HEK293 (cell line): Measurements from ENCODE around the gene RNASET2.

ENCODE experiments used
- CTCF ChIA-PET: fragments of 350-600 bp; formaldehyde crosslinking; extraction: SDS; loops from one replicate; lab custom pipeline; 2021; ENCODE audit warnings: antibody characterized with exemption; lab: Yijun Ruan, JAX
- POLR2A ChIA-PET: fragments of 300-600 bp; formaldehyde crosslinking; extraction: SDS; loops from one replicate; lab custom pipeline; 2020; ENCODE audit warnings: antibody characterized with exemption, inconsistent platforms; lab: Yijun Ruan, JAX
- H3K27ac ChIP-seq: fragments of 200-500 bp; sonication (Bioruptor generic); 2 replicates; pipeline ENCODE4 v1.5.1; 2014; ENCODE audit warnings: low read depth, low read length, control low read depth, inconsistent platforms; ENCODE audit errors: extremely low read depth
- H3K36me3 ChIP-seq, 2 experiments: fragments of 200-500 bp in 1 of 2; sonication (Bioruptor generic) in 1 of 2; 1 replicate in 1 of 2; 2 replicates in 1 of 2; pipeline ENCODE4 v1.5.1; 2014 to 2017; ENCODE audit warnings: inconsistent platforms in 2 of 2, low read length in 2 of 2; ENCODE audit not compliant: control insufficient read depth in 2 of 2, insufficient read depth in 1 of 2
- H3K4me1 ChIP-seq: fragments of 200-500 bp; sonication (Bioruptor generic); 2 replicates; pipeline ENCODE4 v1.5.1; 2014; ENCODE audit warnings: mild to moderate bottlenecking, low read length, inconsistent platforms; ENCODE audit not compliant: control insufficient read depth, insufficient read depth
- H3K4me3 ChIP-seq: 2 replicates; pipeline ENCODE4 v1.5.1; 2011; ENCODE audit warnings: low read depth, mild to moderate bottlenecking, control low read depth, low read length, moderate library complexity
- H3K9me3 ChIP-seq: fragments of 200-500 bp; sonication (Bioruptor generic); 2 replicates; pipeline ENCODE4 v1.5.1; 2014; ENCODE audit warnings: low read depth, low read length, inconsistent platforms; ENCODE audit not compliant: control insufficient read depth, insufficient read depth
- HOXA7 ChIP-seq: sonication (generic); formaldehyde crosslinking; IDR thresholded peaks from 2 replicates; pipeline ENCODE4 v1.8.1; 2022; ENCODE audit warnings: missing genetic modification reagents, borderline replicate concordance
- SCRT2 ChIP-seq: fragments of 450-650 bp; formaldehyde crosslinking; IDR thresholded peaks from 2 replicates; pipeline ENCODE4 v1.5.1; 2016; ENCODE audit warnings: missing biosample characterization, missing genetic modification characterization
- WT1 ChIP-seq: fragments of 450-650 bp; formaldehyde crosslinking; IDR thresholded peaks from 2 replicates; pipeline ENCODE4 v1.5.1; 2016; ENCODE audit warnings: missing biosample characterization, missing genetic modification characterization
- ZBTB11 ChIP-seq: fragments of 450-650 bp; formaldehyde crosslinking; conservative IDR thresholded peaks from 2 replicates; pipeline ENCODE4 v1.5.1; 2016; ENCODE audit warnings: low read depth, missing biosample characterization, missing genetic modification characterization
- ZBTB20 ChIP-seq: fragments of 450-650 bp; formaldehyde crosslinking; IDR thresholded peaks from 2 replicates; pipeline ENCODE4 v1.5.1; 2016; ENCODE audit warnings: missing biosample characterization, missing genetic modification characterization
- ZNF121 ChIP-seq: fragments of 450-650 bp; formaldehyde crosslinking; IDR thresholded peaks from 2 replicates; pipeline ENCODE4 v1.5.1; 2016; ENCODE audit warnings: missing biosample characterization, missing genetic modification characterization
- ZNF16 ChIP-seq: fragments of 450-650 bp; formaldehyde crosslinking; IDR thresholded peaks from 2 replicates; pipeline ENCODE4 v1.5.1; 2016; ENCODE audit warnings: low read depth, missing biosample characterization, missing genetic modification characterization
- ZNF175 ChIP-seq: fragments of 450-650 bp; formaldehyde crosslinking; IDR thresholded peaks from 2 replicates; pipeline ENCODE4 v1.5.1; 2016; ENCODE audit warnings: missing biosample characterization, missing genetic modification characterization
- ZNF202 ChIP-seq: fragments of 450-650 bp; formaldehyde crosslinking; IDR thresholded peaks from 2 replicates; pipeline ENCODE4 v1.5.1; 2016; ENCODE audit warnings: missing biosample characterization, missing genetic modification characterization, borderline replicate concordance
- ZNF239 ChIP-seq: fragments of 450-650 bp; formaldehyde crosslinking; IDR thresholded peaks from 2 replicates; pipeline ENCODE4 v1.5.1; 2016; ENCODE audit warnings: missing biosample characterization, missing genetic modification characterization
- ZNF366 ChIP-seq: fragments of 450-650 bp; formaldehyde crosslinking; conservative IDR thresholded peaks from 2 replicates; pipeline ENCODE4 v1.5.1; 2016; ENCODE audit warnings: missing biosample characterization, missing genetic modification characterization
- ZNF37A ChIP-seq: fragments of 450-650 bp; IDR thresholded peaks from 2 replicates; pipeline ENCODE4 v1.5.1; 2018; ENCODE audit warnings: missing biosample characterization, missing genetic modification characterization
- ZNF610 ChIP-seq: fragments of 450-650 bp; formaldehyde crosslinking; IDR thresholded peaks from 2 replicates; pipeline ENCODE4 v1.5.1; 2016; ENCODE audit warnings: missing biosample characterization, missing genetic modification characterization, borderline replicate concordance
- ZNF623 ChIP-seq: fragments of 450-650 bp; formaldehyde crosslinking; IDR thresholded peaks from 2 replicates; pipeline ENCODE4 v1.5.1; 2016; ENCODE audit warnings: missing biosample characterization, missing genetic modification characterization
- ZNF792 ChIP-seq: fragments of 450-650 bp; formaldehyde crosslinking; IDR thresholded peaks from 2 replicates; pipeline ENCODE4 v1.5.1; 2016; ENCODE audit warnings: missing biosample characterization, missing genetic modification characterization
- TF ChIP-seq, protein P1 (sequence below): fragments of 450-650 bp; formaldehyde crosslinking; IDR thresholded peaks from 2 replicates; pipeline ENCODE4 v1.5.1; 2016; ENCODE audit warnings: missing biosample characterization, missing genetic modification characterization
- TF ChIP-seq, protein P2 (sequence below): fragments of 450-650 bp; formaldehyde crosslinking; IDR thresholded peaks from 2 replicates; pipeline ENCODE4 v1.5.1; 2016; ENCODE audit warnings: missing biosample characterization, missing genetic modification characterization
- TF ChIP-seq, protein P3 (sequence below): fragments of 450-650 bp; formaldehyde crosslinking; IDR thresholded peaks from 2 replicates; pipeline ENCODE4 v1.5.1; 2017; ENCODE audit warnings: missing biosample characterization, missing genetic modification characterization
- TF ChIP-seq, protein P4 (sequence below): fragments of 450-650 bp; formaldehyde crosslinking; IDR thresholded peaks from 2 replicates; pipeline ENCODE4 v1.5.1; 2016; ENCODE audit warnings: missing biosample characterization, missing genetic modification characterization
- TF ChIP-seq, protein P5 (sequence below): fragments of 450-650 bp; formaldehyde crosslinking; IDR thresholded peaks from 2 replicates; pipeline ENCODE4 v1.5.1; 2016; ENCODE audit warnings: missing biosample characterization, missing genetic modification characterization, borderline replicate concordance
- TF ChIP-seq, protein P6 (sequence below): fragments of 450-650 bp; formaldehyde crosslinking; IDR thresholded peaks from 2 replicates; pipeline ENCODE4 v1.5.1; 2016; ENCODE audit warnings: missing biosample characterization, missing genetic modification characterization

Gene RNASET2

DNA sequence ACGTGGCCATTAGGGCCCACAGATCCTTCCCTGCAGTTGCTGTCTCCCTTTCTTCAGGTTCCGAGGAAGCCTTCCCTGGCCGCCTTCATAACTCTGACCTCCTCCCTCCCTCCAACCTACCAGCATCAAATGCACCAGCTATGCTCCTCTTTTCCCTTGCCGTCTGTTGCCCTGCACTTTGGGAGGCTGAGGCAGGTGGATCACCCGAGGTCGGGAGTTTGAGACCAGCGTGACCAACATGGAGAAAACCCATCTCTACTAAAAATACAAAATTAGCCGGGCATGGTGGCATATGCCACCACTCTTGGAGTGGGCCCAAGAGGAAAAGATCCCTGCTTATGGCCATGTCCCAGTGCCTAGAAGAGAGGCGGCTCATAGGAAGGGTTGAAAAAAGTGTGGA is 31.8 kb downstream of the RNASET2 start:
- TF ChIP-seq, protein P1, sequence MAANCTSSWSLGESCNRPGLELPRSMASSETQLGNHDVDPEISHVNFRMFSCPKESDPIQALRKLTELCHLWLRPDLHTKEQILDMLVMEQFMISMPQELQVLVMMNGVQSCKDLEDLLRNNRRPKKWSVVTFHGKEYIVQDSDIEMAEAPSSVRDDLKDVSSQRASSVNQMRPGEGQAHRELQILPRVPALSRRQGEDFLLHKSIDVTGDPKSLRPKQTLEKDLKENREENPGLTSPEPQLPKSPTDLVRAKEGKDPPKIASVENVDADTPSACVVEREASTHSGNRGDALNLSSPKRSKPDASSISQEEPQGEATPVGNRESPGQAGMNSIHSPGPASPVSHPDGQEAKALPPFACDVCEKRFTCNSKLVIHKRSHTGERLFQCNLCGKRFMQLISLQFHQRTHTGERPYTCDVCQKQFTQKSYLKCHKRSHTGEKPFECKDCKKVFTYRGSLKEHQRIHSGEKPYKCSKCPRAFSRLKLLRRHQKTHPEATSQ (tag by site-specific recombination): no peak
- TF ChIP-seq, protein P2, sequence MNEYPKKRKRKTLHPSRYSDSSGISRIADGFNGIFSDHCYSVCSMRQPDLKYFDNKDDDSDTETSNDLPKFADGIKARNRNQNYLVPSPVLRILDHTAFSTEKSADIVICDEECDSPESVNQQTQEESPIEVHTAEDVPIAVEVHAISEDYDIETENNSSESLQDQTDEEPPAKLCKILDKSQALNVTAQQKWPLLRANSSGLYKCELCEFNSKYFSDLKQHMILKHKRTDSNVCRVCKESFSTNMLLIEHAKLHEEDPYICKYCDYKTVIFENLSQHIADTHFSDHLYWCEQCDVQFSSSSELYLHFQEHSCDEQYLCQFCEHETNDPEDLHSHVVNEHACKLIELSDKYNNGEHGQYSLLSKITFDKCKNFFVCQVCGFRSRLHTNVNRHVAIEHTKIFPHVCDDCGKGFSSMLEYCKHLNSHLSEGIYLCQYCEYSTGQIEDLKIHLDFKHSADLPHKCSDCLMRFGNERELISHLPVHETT (tag by site-specific recombination): no peak
- TF ChIP-seq WT1 (tag by site-specific recombination): no peak
- no peak for TF ChIP-seq ZNF792 (tag by site-specific recombination)
- TF ChIP-seq, protein P3, sequence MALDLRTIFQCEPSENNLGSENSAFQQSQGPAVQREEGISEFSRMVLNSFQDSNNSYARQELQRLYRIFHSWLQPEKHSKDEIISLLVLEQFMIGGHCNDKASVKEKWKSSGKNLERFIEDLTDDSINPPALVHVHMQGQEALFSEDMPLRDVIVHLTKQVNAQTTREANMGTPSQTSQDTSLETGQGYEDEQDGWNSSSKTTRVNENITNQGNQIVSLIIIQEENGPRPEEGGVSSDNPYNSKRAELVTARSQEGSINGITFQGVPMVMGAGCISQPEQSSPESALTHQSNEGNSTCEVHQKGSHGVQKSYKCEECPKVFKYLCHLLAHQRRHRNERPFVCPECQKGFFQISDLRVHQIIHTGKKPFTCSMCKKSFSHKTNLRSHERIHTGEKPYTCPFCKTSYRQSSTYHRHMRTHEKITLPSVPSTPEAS (tag by site-specific recombination): no peak
- no peak for TF ChIP-seq ZNF610
- TF ChIP-seq ZNF37A (tag by site-specific recombination): no peak
- Histone ChIP-seq H3K36me3 (peaks cover 0 to 15% of the 10 kb centered on the region in 2 experiments; a peak in 1 of 3 replicates), H3K9me3 (no peaks in the 10 kb centered on the region), H3K27ac (no peak overlapping the region), H3K4me1 (no peaks in the 10 kb centered on the region), H3K4me3 (no peak overlapping the region)
- ChIA-PET POLR2A (no interaction called here), CTCF (no interaction called here)

DNA sequence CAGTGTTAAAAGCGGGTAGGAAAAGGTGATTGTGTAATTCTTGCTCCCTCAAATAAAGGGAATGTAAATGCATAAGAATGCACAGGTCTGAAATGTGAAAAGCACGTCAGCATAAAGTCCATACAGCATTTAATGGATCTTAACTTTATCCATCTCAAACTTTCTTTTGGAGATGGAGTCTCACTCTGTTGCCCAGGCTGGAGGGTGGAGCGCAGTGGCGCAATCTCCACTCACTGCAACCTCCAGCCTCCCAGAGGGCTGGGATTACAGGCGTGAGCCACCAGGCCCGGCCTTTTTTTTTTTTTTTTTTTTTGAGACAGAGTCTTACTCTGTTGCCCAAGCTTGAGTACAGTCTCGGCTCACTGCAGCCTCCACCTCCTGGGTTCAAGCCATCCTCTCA is 33.4 kb downstream of the RNASET2 start:
- POLR2A ChIA-PET: no interaction called here
- H3K4me3 ChIP-seq: no peak overlapping the region
- peaks cover 0 to 1% of the 10 kb centered on the region in 2 experiments; a peak in 1 of 3 replicates for H3K36me3 ChIP-seq
- CTCF ChIA-PET: no interaction called here
- no peak overlapping the region for H3K27ac ChIP-seq
- no peaks in the 10 kb centered on the region for H3K9me3 ChIP-seq
- no peaks in the 10 kb centered on the region for H3K4me1 ChIP-seq
- TF ChIP-seq ZNF16 (no peak), ZNF121 (tag by site-specific recombination) (no peak), ZNF239 (tag by site-specific recombination) (no peak), HOXA7 (no peak), ZBTB20 (tag by site-specific recombination) (no peak), ZNF202 (tag by site-specific recombination) (no peak), SCRT2 (tag by site-specific recombination) (no peak), ZNF175 (tag by site-specific recombination) (no peak), ZNF366 (tag by site-specific recombination) (no peak), ZNF623 (tag by site-specific recombination) (no peak), ZBTB11 (tag by site-specific recombination) (no peak)
- TF ChIP-seq, protein P4, sequence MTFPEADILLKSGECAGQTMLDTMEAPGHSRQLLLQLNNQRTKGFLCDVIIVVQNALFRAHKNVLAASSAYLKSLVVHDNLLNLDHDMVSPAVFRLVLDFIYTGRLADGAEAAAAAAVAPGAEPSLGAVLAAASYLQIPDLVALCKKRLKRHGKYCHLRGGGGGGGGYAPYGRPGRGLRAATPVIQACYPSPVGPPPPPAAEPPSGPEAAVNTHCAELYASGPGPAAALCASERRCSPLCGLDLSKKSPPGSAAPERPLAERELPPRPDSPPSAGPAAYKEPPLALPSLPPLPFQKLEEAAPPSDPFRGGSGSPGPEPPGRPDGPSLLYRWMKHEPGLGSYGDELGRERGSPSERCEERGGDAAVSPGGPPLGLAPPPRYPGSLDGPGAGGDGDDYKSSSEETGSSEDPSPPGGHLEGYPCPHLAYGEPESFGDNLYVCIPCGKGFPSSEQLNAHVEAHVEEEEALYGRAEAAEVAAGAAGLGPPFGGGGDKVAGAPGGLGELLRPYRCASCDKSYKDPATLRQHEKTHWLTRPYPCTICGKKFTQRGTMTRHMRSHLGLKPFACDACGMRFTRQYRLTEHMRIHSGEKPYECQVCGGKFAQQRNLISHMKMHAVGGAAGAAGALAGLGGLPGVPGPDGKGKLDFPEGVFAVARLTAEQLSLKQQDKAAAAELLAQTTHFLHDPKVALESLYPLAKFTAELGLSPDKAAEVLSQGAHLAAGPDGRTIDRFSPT (tag by site-specific recombination): no peak
- TF ChIP-seq, protein P5, sequence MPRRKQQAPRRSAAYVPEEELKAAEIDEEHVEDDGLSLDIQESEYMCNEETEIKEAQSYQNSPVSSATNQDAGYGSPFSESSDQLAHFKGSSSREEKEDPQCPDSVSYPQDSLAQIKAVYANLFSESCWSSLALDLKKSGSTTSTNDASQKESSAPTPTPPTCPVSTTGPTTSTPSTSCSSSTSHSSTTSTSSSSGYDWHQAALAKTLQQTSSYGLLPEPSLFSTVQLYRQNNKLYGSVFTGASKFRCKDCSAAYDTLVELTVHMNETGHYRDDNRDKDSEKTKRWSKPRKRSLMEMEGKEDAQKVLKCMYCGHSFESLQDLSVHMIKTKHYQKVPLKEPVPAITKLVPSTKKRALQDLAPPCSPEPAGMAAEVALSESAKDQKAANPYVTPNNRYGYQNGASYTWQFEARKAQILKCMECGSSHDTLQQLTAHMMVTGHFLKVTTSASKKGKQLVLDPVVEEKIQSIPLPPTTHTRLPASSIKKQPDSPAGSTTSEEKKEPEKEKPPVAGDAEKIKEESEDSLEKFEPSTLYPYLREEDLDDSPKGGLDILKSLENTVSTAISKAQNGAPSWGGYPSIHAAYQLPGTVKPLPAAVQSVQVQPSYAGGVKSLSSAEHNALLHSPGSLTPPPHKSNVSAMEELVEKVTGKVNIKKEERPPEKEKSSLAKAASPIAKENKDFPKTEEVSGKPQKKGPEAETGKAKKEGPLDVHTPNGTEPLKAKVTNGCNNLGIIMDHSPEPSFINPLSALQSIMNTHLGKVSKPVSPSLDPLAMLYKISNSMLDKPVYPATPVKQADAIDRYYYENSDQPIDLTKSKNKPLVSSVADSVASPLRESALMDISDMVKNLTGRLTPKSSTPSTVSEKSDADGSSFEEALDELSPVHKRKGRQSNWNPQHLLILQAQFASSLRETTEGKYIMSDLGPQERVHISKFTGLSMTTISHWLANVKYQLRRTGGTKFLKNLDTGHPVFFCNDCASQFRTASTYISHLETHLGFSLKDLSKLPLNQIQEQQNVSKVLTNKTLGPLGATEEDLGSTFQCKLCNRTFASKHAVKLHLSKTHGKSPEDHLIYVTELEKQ (tag by site-specific recombination): no peak
- TF ChIP-seq, protein P6, sequence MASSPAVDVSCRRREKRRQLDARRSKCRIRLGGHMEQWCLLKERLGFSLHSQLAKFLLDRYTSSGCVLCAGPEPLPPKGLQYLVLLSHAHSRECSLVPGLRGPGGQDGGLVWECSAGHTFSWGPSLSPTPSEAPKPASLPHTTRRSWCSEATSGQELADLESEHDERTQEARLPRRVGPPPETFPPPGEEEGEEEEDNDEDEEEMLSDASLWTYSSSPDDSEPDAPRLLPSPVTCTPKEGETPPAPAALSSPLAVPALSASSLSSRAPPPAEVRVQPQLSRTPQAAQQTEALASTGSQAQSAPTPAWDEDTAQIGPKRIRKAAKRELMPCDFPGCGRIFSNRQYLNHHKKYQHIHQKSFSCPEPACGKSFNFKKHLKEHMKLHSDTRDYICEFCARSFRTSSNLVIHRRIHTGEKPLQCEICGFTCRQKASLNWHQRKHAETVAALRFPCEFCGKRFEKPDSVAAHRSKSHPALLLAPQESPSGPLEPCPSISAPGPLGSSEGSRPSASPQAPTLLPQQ (tag by site-specific recombination): no peak
